H1 (cell line): ENCODE measurements around the gene DNAJB8. TPM values are rescaled to one million over a fixed set of nuclear protein-coding genes. Genes with fewer than 3 reads are reported as not detected.

Experiments
- EGR1 ChIP-seq: IDR thresholded peaks from 2 replicates; pipeline ENCODE4 v1.6.1; 2011; ENCODE audit warnings: low read depth, low read length, borderline replicate concordance
- SIN3A ChIP-seq, 2 experiments: IDR thresholded peaks in 1 of 2; conservative IDR thresholded peaks in 1 of 2; 2 replicates each; pipeline ENCODE4 v1.6.1; 2011 to 2012; ENCODE audit warnings: low read length in 2 of 2, improper control_type of control experiment in 1 of 2, low read depth in 1 of 2, mild to moderate bottlenecking in 1 of 2
- polyA plus RNA-seq, 7 experiments: library from polyadenylated mRNA; depleted of rRNA in 3 of 7; stranded (reverse) in 5 of 7; unstranded in 2 of 7; fragments of >200 nt in 5 of 7; fragments of 200-250 nt in 2 of 7; gene quantifications; 1 replicate in 5 of 7; 2 replicates in 1 of 7; 4 replicates in 1 of 7; pipeline versions ENCODE4 v1.2.1 to v1.2.3, GENCODE V29; 2011 to 2013; ENCODE audit warnings: missing spikeins in 2 of 7, mixed read lengths in 2 of 7
- total RNA-seq: library from RNA; stranded (reverse); fragmentation: NEBNext Ultra II Directional; extraction: Animal tissue kit (Norgen Biotek cat#: 25700); gene quantifications from 2 replicates; pipeline ENCODE4 v1.2.1, GENCODE V29; 2021

Gene DNAJB8
- total and polyA plus RNA-seq, 2 of the 8 experiments (the other 6 are each of a cell fraction or from before 2014, with no cell fraction given), result not detected

- TF ChIP-seq SIN3A (conservative IDR thresholded peaks at IDR 0.05 in 1 of 2, IDR thresholded peaks at IDR 0.05 in 1 of 2; ENCODE audit: low read depth in 1 of 2, low read length in 2 of 2) (no peak), EGR1 (no peak)
Observed at GRCh38 chr3:128459461-128459820, 7.2 kb downstream of the DNAJB8 start (continued).
